ENCODE data around the gene UBAP2L. TPM values are rescaled to one million over a fixed set of nuclear protein-coding genes. Genes with fewer than 3 reads are reported as not detected.
A peak's percentile ranks its signal among the peaks of the same experiment; 100 is the strongest.

The UBAP2L gene, protein sequence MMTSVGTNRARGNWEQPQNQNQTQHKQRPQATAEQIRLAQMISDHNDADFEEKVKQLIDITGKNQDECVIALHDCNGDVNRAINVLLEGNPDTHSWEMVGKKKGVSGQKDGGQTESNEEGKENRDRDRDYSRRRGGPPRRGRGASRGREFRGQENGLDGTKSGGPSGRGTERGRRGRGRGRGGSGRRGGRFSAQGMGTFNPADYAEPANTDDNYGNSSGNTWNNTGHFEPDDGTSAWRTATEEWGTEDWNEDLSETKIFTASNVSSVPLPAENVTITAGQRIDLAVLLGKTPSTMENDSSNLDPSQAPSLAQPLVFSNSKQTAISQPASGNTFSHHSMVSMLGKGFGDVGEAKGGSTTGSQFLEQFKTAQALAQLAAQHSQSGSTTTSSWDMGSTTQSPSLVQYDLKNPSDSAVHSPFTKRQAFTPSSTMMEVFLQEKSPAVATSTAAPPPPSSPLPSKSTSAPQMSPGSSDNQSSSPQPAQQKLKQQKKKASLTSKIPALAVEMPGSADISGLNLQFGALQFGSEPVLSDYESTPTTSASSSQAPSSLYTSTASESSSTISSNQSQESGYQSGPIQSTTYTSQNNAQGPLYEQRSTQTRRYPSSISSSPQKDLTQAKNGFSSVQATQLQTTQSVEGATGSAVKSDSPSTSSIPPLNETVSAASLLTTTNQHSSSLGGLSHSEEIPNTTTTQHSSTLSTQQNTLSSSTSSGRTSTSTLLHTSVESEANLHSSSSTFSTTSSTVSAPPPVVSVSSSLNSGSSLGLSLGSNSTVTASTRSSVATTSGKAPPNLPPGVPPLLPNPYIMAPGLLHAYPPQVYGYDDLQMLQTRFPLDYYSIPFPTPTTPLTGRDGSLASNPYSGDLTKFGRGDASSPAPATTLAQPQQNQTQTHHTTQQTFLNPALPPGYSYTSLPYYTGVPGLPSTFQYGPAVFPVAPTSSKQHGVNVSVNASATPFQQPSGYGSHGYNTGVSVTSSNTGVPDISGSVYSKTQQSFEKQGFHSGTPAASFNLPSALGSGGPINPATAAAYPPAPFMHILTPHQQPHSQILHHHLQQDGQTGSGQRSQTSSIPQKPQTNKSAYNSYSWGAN
- total RNA-seq = 111 TPM
- long read RNA-seq, partial matches to known transcripts = 20 of 77 reads
- long read RNA-seq, other reads (novel, unspliced or antisense) = 54 of 77 reads

DNA sequence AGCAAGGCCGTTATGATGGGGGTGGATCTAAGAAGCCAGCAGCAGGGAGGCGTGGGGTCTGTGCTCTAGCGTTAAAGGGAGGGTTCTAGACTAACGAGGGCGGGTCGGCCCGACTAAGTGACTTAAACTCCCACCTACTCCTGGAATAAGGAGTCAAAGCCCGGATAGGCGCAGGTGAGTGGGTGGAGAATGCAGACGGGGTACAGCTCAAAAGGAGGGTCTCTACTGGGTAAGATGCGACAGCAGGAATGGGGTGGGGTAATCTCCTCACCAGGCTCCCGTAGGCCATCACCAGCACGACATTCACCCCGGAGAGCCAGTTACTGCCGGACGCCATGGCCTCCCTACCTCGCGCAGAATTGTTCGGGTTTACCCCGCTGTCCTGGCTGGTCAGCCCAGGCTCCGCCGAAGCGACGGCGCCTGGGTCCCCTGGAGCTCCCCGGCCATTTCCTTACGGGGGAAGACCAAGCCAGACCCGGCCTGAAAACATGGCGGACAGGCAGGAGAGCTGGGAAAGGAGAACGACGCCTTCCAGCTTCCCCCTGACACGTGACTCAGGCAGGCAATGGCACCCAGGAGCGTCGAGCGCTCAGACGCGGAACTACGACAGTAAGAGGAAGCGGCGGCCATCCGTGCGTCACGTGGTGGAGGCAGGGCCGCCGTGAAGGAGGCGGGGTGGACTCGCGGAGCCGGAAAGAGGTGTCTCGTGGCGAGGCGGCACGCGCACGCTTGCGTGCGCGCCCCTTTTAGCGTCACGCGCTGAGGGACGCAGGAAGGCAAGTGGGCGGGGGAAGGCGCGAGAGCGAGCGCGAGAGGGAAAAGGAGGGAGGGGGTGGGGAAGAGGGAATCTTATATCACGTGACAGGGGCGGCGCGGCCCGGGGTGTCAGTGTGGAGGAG, at the start of gene UBAP2L:
Gene UBAP2L, plus strand, starts transcription at position 885 of the 899 bp plus-strand sequence. CDS start 4,169 bp downstream, outside the sequence.
- intact Hi-C loops (cut with DNase I) = loop anchor here (2.0 to 5.0 kb wide), 2 partner anchors 38 to 52 kb away; partner anchors contain the start of gene HAX1
- DNase-seq (ENCODE audit: low spot score) = peak; percentile 100

DNA sequence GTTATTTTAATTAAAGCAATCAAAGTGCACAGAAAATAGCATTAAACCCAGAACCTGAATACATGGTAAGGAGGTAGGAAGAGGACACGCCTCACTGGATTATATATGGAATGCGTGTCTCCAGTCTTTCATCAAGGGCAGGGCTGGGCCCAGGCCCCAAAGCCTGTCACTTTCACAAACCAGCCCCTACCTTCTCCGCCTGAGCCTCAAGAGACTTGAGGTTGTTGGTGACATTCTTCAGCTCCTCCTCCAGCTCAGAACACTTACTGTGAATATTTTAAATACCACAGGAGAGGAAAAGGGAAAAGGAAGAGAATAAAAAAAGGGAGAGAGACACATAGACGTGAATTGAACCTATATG, 49.6 kb upstream of the UBAP2L start:
- no peak for DNase-seq (ENCODE audit: low spot score)
- intact Hi-C loops (cut with DNase I) = loop anchor here (10.0 kb wide), 1 partner anchor 176 kb away; the partner anchor contains the start of gene RPS27

DNA sequence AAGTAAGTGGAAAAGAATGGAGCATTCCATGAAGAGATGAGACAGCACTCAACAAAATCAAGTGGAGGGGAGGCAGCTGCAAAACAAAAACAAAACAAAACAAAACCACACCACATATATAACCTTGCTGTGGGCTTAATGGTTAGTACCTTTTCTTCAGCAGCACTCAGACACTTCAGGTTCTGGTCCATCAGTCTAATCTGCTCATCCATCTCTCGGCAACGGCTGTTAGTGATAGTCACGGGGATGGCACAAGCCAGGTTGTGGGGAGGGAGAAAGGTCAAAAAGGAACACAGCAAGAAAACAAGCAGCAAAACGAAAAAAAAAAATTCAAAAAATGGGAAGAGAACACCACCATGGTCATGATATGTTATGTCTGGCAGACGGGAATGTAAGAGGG, 48.9 kb upstream of the UBAP2L start:
- intact Hi-C loops (cut with DNase I) = loop anchor here (10.0 kb wide), 1 partner anchor 177 kb away; the partner anchor contains the start of gene RPS27
- DNase-seq (ENCODE audit: low spot score) = no peak

DNA sequence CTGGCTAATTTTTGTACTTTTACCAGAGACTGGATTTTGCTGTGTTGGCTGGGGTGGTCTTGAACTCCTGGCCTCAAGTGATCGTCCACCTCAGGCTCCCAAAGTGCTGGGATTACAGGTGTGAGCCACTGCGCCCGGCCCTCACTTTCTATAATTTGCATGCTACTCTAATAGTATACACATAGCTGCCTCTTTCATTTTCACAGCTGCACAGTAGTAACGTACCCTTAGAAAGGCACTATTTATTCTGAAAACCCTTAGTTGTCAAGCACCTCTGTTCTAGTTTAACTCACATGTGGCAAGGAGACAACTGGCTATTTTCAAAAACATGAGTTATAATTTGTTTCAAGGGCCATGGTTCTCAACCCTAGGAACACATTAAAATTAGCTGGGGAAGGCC, 46.1 kb upstream of the UBAP2L start:
- DNase-seq (ENCODE audit: low spot score) = no peak
- intact Hi-C loops (cut with DNase I) = loop anchor here (10.0 kb wide), 1 partner anchor 180 kb away; the partner anchor contains the start of gene RPS27

DNA sequence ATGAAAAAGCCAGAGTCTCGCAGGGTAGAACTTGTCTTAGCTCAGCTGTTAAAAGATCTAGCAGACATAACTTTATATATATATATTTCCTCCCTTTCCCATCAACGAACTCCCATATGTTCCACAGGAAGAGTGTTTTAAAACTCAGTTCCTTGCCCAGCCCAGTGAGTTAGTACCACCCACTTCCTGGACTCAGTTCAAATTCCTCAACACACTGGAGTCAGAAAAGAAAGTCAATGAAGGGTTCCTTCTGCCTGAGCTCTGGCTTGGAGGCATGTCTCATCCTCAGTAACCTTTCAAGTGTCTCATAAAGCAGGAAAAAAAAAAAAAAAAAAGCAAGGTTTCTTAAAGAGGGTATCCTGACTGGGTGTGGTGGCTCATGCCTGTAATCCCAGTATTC, 44.4 kb upstream of the UBAP2L start:
- DNase-seq (ENCODE audit: low spot score) = no peak
- intact Hi-C loops (cut with DNase I) = loop anchor here (10.0 kb wide), 1 partner anchor 182 kb away; the partner anchor contains the start of gene RPS27

DNA sequence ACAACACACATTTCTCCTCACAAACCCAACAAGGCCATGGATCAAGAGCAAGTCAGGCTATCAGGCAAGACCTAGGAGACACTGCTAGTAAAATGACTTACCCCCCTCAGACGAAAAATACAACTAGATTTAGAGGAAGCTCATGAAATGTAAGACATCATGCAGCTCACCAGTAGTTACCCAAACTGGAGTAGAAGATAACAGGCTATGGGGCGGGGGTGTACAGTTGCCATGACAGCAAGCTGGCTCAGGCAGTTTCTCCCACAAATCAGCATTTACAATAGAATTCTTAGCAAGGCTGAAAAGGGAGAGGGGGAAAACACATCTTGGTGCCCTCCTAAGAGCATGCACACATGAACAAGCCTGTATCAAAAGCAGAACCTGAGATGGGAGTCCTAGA, 42.7 kb upstream of the UBAP2L start:
- DNase-seq (ENCODE audit: low spot score) = no peak
- intact Hi-C loops (cut with DNase I) = loop anchor here (10.0 kb wide), 1 partner anchor 183 kb away; the partner anchor contains the start of gene RPS27

DNA sequence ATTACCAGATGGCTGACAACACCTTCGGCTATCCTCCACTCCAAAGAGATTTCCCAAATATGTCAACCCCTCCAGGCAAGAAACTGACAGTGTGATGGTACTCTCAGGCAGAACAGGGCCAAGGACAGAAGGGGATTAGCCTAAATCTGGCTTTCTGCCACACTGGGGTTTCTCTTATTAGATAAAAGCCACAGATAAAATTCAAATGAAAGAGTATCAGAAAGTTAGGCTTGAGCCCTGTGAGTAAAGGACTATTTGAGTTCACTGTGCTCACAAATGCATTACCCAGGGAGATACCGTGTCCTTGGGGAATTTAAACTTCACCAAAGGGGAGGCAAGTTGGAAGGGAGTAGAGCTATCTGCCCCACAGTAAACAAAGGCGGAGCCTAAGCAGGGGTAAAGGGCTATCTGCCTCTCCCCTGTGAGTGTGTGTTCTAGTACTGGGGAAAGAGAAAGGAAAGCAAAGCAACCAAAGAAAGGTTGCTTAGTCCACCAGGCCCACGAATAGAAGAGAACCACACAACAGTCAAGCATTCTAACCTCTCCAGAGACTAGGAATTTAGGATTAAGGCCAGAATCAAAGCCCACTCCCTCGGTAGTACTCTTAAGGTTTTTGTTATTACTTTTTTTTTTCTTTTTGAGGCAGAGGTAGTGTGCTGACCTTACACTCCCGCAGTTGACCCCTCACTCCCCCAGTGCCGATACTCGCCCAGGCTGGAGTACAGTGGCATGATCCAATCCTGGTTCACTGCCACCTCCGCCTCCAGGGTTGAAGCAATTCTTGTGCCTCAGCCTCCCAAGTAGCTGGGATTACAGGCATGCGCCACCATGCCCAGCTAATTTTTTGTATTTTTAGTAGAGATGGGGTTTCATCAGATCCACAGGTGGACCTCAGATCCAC, 41.6 kb upstream of the UBAP2L start:
- no peak for DNase-seq (ENCODE audit: low spot score)
- intact Hi-C loops (cut with DNase I) = loop anchor here (10.0 kb wide), 1 partner anchor 184 kb away; the partner anchor contains the start of gene RPS27

DNA sequence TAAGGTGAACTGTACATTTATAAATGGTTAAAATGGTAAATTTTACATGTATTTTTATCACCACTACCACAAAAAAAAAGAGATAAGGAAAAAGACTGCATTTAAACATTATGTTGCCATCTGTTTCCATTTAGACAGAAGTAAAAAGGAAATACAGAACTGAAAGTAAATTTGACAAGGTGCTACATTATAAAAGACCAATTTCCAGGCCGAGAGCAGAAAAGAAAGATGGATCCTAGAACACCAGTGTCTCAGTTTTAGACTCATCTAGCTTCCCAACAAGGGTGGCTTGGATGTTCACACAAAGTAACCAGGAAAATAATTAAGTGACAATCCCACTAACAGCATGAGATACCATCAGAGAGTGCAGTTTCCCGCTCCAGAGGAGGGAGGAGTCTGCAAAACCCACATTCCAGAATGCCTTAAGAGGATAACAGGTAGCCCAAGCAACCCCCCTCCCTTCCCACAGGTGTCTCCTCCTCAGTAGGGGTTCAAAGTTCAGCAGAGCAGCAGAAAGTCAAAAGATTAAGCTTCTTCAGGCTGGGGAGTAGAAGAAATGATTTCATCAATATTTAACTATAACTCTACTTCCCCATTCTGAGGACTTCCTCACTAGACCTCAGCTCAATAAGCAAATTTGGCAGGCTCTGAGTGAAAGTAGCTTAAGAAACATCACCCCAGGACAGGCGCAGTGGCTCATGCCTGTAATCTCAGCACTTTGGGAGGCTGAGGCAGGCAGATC, 40.6 kb upstream of the UBAP2L start:
- no peak for DNase-seq (ENCODE audit: low spot score)
- intact Hi-C loops (cut with DNase I) = loop anchor here (10.0 kb wide), 1 partner anchor 185 kb away; the partner anchor contains the start of gene RPS27

DNA sequence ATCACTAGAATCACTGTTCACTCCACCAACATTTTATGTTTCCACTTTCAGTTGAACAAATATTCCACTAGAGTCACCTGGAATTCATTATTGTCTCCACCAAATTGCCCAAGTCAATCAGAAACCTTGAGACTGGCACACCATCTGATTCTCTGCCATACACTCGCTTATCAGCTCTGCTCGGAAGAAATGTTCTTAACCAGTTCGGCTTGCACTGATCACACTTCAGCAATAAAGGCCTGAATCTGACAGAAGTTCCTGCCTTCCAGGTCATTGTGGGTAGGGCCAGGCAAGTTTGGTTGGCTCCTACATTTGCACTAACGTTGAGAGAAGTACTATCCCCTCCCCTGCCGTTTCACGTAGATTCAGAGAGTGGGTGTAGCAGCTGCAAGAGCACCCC, 38.8 kb upstream of the UBAP2L start:
- intact Hi-C loops (cut with DNase I) = loop anchor here (2.0 kb wide), 1 partner anchor 39 kb away; the partner anchor contains the start of gene UBAP2L
- DNase-seq (ENCODE audit: low spot score) = no peak

DNA sequence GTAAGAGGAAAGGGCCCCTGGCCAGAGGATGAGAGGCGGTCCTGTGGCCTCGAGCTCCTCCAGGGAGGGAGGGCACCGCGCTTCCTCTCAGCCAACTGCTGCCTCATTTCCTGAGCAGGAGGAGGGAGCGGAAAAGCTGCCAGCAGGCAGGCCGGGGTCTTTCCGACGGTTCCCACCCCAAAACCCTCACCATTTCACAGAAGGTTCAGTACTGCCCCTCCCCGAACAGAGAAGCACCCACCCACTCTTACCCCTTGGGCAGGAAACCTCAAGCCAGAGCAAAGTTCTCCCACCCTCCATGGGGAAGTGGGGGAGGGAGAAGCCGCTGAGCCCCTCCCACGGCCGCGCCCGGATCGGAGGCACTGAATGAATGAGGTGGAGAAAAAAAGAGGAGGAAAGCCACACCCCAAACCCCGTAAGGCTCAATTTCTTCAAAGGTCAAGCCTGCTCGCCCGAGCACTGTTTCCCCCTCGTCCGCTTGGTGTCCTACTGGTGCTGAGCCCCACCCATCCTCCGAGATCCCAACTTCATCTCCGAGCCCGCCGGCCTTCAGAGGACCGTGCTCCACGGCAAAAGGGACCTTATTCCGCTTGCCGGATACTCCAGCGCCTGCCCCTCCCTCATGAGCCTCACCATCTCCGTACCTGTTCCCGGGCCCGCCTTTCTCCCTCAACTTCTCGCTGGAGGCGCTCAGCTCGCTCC, 38.3 kb upstream of the UBAP2L start:
- intact Hi-C loops (cut with DNase I) = loop anchor here (2.0 kb wide), 1 partner anchor 38 kb away; the partner anchor contains the start of gene UBAP2L

DNA sequence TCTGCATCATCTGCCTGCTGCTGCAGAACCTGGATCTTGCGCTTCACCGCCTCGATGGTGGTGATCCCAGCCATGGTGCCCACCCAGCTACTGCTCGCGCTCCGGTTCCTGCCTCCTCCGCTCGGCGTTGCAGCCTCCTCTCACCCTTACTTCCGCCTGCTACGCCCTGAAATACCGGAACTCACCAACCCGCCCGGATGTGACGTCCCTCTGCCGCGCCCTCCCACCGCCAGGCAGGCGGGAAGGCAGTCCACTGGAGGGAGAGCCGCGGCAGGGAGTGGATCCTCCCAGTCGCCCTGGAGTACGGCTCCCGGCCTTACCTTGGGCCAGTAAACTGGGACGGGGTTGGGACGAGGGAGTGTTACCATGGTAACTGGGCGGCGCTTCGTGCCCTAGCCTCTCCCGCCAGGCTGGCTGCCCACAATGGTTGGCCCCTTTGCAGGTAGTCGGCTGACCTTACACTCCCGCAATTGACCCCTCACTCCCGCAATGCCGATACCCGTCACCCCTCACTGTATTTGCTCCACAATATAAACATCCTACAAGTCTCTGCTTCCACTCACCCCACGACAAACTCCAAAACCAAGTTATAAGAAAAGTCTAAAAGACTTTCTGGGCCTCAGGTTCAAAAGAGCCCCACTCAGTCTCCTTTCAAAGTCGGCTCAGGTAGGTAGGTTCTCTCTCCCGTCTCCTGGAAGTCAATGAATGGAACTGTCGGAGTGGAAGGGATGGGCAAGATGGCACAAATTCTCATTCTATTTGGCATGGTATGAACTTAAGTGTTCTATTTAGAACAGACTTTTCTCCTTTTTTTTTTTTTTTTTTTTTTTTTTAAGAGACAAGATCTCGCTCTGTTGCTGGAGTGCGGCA, 37.5 kb upstream of the UBAP2L start:
- intact Hi-C loops (cut with DNase I) = loop anchor here (2.0 kb wide), 1 partner anchor 38 kb away; the partner anchor contains the start of gene UBAP2L
- peak; percentile 98 for DNase-seq (ENCODE audit: low spot score)

More for the DNA sequence above, 38.3 kb upstream of the UBAP2L start:
- DNase-seq (ENCODE audit: low spot score) = peak; percentile 92

DNA sequence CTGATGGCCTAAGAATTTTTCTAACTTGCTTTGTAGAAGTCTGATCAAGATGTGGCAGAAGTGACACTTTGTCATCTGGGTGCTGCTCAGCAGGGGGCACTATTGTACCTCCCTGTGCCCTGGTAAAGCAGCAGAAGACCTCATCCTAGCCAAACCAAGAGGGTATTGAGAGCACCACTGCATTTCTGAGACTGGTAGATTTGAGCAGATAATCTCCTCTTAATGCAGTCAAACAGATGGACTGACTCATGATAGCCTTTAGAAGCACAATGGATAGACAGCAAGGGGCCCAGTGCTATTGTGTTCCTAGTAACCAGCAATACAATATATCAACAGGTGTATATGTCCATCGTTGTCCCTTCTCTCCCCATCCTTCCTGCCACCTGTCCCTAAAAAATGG, 34.6 kb upstream of the UBAP2L start:
- intact Hi-C loops (cut with DNase I) = loop anchor here (2.0 kb wide), 1 partner anchor 87 kb away; the partner anchor contains the start of gene HAX1
- DNase-seq (ENCODE audit: low spot score) = no peak

DNA sequence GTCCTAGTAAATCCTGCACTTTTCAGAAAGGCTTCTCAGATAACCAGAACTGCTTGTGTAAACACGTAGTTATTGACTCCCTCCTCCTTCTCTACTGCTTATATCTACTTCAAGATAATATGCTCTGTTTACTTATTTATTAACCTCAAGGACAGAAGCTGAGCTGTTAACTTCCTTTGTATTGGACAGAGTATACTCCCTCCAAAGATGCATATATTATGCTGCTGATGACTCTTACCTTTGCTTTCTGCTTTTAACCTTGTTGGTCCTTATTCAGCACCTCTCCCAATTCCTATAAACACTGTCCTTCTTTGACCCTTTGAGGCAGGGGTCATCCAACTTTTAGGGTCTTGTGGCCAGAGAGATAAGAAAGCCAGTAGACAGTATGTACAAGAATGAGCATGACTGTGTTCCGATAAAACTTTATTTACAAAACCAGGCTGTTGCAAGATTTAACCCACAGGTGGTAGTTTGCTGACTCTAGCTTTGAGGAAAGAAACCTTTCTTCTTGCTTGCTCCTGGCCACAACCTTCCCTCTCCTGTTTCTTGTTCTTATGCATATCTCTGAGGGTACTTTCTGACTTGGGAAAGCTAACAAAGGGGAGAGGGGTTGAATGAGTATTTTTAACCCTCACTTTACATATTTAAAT, 33.8 kb upstream of the UBAP2L start:
- no peak for DNase-seq (ENCODE audit: low spot score)
- intact Hi-C loops (cut with DNase I) = loop anchor here (2.0 kb wide), 1 partner anchor 86 kb away; the partner anchor contains the start of gene HAX1

DNA sequence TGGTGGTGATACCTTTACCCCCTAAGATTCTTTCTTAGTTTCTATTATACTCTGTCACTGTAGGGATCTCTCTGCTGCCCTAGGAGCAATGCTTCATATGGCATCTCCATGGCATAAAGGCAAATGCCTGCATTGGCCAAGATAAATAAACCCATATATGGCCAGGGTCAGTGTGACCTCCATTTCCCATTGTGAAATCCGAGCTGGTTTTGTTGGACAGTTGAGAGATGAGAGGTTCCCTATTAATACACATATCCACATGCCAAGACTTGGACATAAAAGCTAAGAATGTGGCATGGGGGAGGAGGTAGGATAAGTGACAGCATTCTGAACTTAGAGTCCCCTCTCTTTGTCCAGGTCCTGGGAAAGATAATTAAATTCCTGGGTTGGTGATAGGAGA, 30.2 kb upstream of the UBAP2L start:
- DNase-seq (ENCODE audit: low spot score) = no peak
- intact Hi-C loops (cut with DNase I) = no loop called here
